GM18861 (cell line): ENCODE results near the gene HDAC9.
A peak's percentile ranks its signal among the peaks of the same experiment; 100 is the strongest.

Experiments used
- ATAC-seq: cut with Tn5 transposase; IDR thresholded peaks from one replicate; pipeline ENCODE4 v1.9.1; 2021; ENCODE audit not compliant: unreplicated experiment

HDAC9 gene

GRCh38 chr7:18494406-18494805 lies 1.1 kb upstream of the HDAC9 start:
- no peak for ATAC-seq

- ATAC-seq: no peak
Observed at GRCh38 chr7:18494821-18495408, 634 bp upstream of the HDAC9 start.

- no peak for ATAC-seq
Observed at GRCh38 chr7:18496341-18496700, 772 bp downstream of the HDAC9 start.

- no peak for ATAC-seq
Observed at GRCh38 chr7:18497082-18497481, 1.5 kb downstream of the HDAC9 start.

GRCh38 chr7:18497800-18498199 lies 2.3 kb downstream of the HDAC9 start:
- ATAC-seq: no peak

- ATAC-seq: no peak
Observed at GRCh38 chr7:18498341-18498740, 2.8 kb downstream of the HDAC9 start.

- no peak for ATAC-seq
Observed at GRCh38 chr7:18499407-18500177, 4.0 kb downstream of the HDAC9 start.

- ATAC-seq: no peak
Observed at GRCh38 chr7:18503126-18503866, 7.7 kb downstream of the HDAC9 start.

- ATAC-seq: no peak
Observed at GRCh38 chr7:18504965-18505364, 9.4 kb downstream of the HDAC9 start.

GRCh38 chr7:18505870-18506460 lies 10.4 kb downstream of the HDAC9 start:
- ATAC-seq: peak; percentile 43

GRCh38 chr7:18508443-18509427 lies 13.2 kb downstream of the HDAC9 start:
- peak; percentile 78 for ATAC-seq

- ATAC-seq: no peak
Observed at GRCh38 chr7:18509481-18509880, 13.9 kb downstream of the HDAC9 start.

- no peak for ATAC-seq
Observed at GRCh38 chr7:18511351-18512140, 16.0 kb downstream of the HDAC9 start.

- ATAC-seq: no peak
Observed at GRCh38 chr7:18513343-18513742, 17.8 kb downstream of the HDAC9 start.

- ATAC-seq: no peak
Observed at GRCh38 chr7:18515067-18515466, 19.5 kb downstream of the HDAC9 start.

GRCh38 chr7:18517646-18518045 lies 22.1 kb downstream of the HDAC9 start:
- ATAC-seq: no peak

GRCh38 chr7:18518555-18518954 lies 23.0 kb downstream of the HDAC9 start:
- no peak for ATAC-seq

- ATAC-seq: peak; percentile 69
Observed at GRCh38 chr7:18520450-18521235, 25.1 kb downstream of the HDAC9 start.

- no peak for ATAC-seq
Observed at GRCh38 chr7:18521236-18521589, 25.7 kb downstream of the HDAC9 start.
